ENCODE data around the gene TLCD3A.
"Not testable (repeated sequence)": the region's sequence is repeated elsewhere in the genome, so short reads cannot be mapped to it uniquely, and the experiment has no call there.

TLCD3A gene

DNA sequence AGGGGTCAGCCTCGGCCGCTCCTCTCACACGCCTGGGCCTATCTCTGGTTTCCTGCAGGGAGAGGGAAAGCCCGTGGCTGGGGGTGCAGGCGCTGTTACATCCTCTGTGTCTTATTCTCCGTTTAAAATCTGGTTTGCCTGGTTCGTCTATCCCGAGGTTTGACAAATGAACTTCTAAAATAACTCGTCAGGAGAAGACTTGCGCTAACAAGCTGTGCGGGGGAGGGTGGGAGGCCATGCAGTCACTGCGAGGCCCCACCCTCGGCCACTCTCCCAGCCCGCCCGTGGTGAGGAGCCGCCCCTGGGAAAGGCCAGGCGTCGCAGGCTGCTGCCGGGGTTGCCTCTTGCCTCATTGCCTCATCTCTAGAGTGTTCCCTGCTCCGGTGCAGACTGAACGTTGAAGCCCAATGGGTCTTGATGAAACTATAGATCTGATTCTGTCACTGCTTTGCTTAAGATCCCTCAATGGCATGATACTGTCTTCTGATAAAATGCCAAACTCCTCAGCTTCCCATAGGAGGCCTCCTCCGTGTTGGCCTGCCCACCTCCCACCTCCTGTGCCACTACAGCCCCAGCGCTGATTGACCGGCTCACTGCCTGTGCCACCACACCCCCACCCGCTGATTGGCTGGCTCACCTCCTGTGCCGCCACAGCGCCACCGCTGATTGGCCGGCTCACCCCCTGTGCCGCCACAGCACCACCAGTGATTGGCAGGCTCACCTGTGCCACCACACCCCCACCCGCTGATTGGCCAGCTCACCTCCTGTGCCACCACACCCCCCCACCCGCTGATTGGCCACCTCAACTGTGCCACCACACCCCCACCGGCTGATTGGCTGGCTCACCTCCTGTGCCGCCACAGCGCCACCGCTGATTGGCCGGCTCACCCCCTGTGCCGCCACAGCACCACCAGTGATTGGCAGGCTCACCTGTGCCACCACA, 57.8 kb downstream of the TLCD3A start:
- DNase-seq = not testable (repeated sequence)

DNA sequence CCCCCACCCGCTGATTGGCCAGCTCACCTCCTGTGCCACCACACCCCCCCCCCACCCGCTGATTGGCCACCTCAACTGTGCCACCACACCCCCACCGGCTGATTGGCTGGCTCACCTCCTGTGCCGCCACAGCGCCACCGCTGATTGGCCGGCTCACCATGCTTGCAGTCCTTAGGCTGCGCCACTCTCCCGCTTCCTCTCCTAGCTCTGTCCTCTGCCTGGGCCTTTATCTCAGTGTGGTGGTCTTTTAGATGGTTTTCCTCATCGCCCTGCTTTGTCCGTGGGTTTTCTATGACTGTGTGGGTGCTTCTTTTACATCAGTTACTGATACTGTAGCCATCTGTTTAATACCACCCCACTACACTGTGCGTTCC, 58.5 kb downstream of the TLCD3A start:
- not testable (repeated sequence) for DNase-seq

DNA sequence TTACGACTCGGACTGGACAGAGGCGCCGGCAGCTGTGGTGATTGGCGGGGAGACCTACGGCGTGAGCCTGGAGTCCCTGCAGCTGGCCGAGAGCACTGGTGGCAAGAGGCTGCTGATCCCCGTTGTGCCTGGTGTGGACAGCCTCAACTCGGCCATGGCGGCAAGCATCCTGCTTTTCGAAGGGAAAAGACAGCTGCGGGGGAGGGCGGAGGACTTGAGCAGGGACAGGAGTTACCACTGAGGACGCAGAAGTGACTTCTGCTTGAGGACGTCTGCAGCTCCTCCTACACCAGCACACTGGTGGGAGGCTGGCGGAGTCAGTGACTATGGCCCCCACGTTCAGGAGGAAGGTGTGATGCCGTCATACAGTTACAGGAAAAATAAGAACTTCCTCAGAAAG, 59.4 kb downstream of the TLCD3A start:
- DNase-seq = no peak

DNA sequence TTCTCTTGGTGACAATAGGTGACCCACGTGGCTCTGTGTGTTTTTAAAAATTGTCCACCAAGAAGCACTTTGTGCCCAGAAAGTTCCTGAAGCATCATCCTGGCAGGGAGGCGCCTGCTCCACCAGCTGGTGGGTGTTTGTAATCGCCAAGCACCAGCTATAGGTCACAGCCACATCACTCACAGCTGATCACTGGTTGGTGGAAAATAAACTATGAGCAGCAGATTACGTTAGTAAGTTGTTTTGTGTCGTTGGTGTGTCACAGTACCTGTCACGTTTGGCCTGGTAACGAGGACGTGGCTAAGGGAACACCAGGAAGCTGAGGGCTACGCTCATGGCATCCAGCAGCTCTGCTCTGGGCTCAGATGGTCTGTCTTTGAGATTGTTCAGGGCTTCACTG, 59.9 kb downstream of the TLCD3A start:
- no peak for DNase-seq
